22Rv1 (cell line): ENCODE data around the gene NFYC.

Experiments
- H3K27ac ChIP-seq: fragments of 450-650 bp; 2 replicates; pipeline ENCODE4 v1.5.1; 2017
- CTCF ChIP-seq: fragments of 450-650 bp; IDR thresholded peaks from 2 replicates; pipeline ENCODE4 v1.5.1; 2017; ENCODE audit warnings: mild to moderate bottlenecking
- ZFX ChIP-seq: fragments of 450-650 bp; IDR thresholded peaks from 2 replicates; pipeline ENCODE4 v1.6.1; 2017; ENCODE audit warnings: antibody characterized with exemption, borderline replicate concordance

Gene NFYC

GRCh38 chr1:40709100-40709801, 17.7 kb downstream of the NFYC start:
- peak overlapping the region; percentile 99 for H3K27ac ChIP-seq
- TF ChIP-seq ZFX (no peak), CTCF (no peak)

- no peak for TF ChIP-seq CTCF
- TF ChIP-seq ZFX: no peak
- peak overlapping the region; percentile 99 for H3K27ac ChIP-seq
These were observed 18.3 kb downstream of the NFYC start for GRCh38 chr1:40709802-40710278.

GRCh38 chr1:40710581-40711315, 19.2 kb downstream of the NFYC start:
- TF ChIP-seq CTCF: no peak
- TF ChIP-seq ZFX: no peak
- peak overlapping the region; percentile 99 for H3K27ac ChIP-seq

- peak overlapping the region; percentile 99 for H3K27ac ChIP-seq
- TF ChIP-seq ZFX: no peak
- no peak for TF ChIP-seq CTCF
These were observed 20.2 kb downstream of the NFYC start for GRCh38 chr1:40711465-40712404.

- H3K27ac ChIP-seq: peak overlapping the region; percentile 99
- no peak for TF ChIP-seq ZFX
- TF ChIP-seq CTCF: no peak
These were observed 21.0 kb downstream of the NFYC start for GRCh38 chr1:40712405-40712944.

- TF ChIP-seq CTCF (no peak), ZFX (no peak)
- H3K27ac ChIP-seq: peak overlapping the region; percentile 99
These were observed 21.5 kb downstream of the NFYC start for GRCh38 chr1:40712997-40713396.
